ENCODE data around the gene ARSG. TPM values are rescaled to one million over a fixed set of nuclear protein-coding genes. Genes with fewer than 3 reads are reported as not detected.

Gene ARSG
- total RNA-seq, 1 experiment from 2014 or later, result 7.9 TPM

DNA sequence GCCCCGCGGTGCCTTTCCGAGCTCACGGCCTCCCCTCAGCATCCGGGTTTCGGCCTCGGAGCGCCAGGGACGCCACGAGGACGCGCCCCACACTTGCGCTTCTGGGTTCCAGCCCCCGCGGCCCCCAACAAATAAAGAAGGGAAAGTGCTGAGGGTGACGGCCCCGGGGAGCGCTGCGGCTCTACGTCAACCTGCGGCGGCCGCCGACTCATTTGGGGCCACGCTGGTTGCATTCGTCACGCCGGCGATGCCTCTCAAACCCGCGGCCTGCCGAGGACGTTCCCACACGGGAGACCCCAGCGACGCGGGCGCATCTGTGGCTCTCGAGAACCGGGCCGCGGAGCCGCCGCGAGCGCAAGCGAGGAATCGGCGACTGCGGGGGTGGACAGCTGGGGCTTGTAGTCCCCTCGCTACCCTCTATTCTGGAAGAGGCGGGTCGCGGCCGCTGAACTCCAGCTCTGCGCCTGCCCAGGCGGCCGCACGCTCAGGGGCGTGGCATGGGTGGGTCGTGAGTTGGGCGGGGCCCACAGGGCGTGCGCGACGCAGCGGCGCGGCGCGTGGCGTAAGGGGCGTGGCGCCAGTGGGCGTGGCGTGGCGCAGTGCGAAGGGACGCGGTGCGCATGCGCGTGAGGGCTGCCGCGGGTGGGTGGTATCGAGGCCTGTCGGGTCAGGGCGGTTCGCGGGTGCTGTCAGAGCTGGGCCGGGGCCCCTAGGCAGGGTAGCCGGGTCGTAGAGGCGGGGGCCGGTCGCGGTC, 43.7 kb upstream of the ARSG start, which contains the start of gene AMZ2 (continued):
- TF ChIP-seq, protein P1, sequence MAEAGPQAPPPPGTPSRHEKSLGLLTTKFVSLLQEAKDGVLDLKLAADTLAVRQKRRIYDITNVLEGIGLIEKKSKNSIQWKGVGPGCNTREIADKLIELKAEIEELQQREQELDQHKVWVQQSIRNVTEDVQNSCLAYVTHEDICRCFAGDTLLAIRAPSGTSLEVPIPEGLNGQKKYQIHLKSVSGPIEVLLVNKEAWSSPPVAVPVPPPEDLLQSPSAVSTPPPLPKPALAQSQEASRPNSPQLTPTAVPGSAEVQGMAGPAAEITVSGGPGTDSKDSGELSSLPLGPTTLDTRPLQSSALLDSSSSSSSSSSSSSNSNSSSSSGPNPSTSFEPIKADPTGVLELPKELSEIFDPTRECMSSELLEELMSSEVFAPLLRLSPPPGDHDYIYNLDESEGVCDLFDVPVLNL (CRISPR knock-in tag; IDR thresholded peaks at IDR 0.05; ENCODE audit: borderline replicate concordance, low read depth), result no peak
- TF ChIP-seq ZBTB21 (CRISPR knock-in tag; IDR thresholded peaks at IDR 0.05; ENCODE audit: borderline replicate concordance), result 0 out of 2 replicates have a peak, but pooled peaks have one; percentile 16
- peak; percentile 68 for TF ChIP-seq GABPB1 (CRISPR knock-in tag; IDR thresholded peaks at IDR 0.05)
- TF ChIP-seq IRF2 (CRISPR knock-in tag; IDR thresholded peaks at IDR 0.05; ENCODE audit: borderline replicate concordance, low read depth), result no peak
- TF ChIP-seq, protein P2, sequence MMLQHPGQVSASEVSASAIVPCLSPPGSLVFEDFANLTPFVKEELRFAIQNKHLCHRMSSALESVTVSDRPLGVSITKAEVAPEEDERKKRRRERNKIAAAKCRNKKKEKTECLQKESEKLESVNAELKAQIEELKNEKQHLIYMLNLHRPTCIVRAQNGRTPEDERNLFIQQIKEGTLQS (CRISPR knock-in tag; conservative IDR thresholded peaks at IDR 0.05), result no peak
- TF ChIP-seq, protein P3, sequence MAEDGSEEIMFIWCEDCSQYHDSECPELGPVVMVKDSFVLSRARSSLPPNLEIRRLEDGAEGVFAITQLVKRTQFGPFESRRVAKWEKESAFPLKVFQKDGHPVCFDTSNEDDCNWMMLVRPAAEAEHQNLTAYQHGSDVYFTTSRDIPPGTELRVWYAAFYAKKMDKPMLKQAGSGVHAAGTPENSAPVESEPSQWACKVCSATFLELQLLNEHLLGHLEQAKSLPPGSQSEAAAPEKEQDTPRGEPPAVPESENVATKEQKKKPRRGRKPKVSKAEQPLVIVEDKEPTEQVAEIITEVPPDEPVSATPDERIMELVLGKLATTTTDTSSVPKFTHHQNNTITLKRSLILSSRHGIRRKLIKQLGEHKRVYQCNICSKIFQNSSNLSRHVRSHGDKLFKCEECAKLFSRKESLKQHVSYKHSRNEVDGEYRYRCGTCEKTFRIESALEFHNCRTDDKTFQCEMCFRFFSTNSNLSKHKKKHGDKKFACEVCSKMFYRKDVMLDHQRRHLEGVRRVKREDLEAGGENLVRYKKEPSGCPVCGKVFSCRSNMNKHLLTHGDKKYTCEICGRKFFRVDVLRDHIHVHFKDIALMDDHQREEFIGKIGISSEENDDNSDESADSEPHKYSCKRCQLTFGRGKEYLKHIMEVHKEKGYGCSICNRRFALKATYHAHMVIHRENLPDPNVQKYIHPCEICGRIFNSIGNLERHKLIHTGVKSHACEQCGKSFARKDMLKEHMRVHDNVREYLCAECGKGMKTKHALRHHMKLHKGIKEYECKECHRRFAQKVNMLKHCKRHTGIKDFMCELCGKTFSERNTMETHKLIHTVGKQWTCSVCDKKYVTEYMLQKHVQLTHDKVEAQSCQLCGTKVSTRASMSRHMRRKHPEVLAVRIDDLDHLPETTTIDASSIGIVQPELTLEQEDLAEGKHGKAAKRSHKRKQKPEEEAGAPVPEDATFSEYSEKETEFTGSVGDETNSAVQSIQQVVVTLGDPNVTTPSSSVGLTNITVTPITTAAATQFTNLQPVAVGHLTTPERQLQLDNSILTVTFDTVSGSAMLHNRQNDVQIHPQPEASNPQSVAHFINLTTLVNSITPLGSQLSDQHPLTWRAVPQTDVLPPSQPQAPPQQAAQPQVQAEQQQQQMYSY (CRISPR knock-in tag; IDR thresholded peaks at IDR 0.05), result no peak
- 0 out of 2 replicates have a peak, but pooled peaks have one; percentile 14 for TF ChIP-seq NFYB (CRISPR knock-in tag; conservative IDR thresholded peaks at IDR 0.05; ENCODE audit: low read depth)
- peak; percentile 46 for TF ChIP-seq FOXP1 (CRISPR knock-in tag; IDR thresholded peaks at IDR 0.05; ENCODE audit: borderline replicate concordance)
- no peak for TF ChIP-seq CBFB (CRISPR knock-in tag; IDR thresholded peaks at IDR 0.05; ENCODE audit: low read depth)
- TF ChIP-seq, protein P4, sequence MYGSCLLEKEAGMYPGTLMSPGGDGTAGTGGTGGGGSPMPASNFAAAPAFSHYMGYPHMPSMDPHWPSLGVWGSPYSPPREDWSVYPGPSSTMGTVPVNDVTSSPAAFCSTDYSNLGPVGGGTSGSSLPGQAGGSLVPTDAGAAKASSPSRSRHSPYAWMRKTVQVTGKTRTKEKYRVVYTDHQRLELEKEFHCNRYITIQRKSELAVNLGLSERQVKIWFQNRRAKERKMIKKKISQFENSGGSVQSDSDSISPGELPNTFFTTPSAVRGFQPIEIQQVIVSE (CRISPR knock-in tag; IDR thresholded peaks at IDR 0.05; ENCODE audit: borderline replicate concordance), result no peak
- peak; percentile 81; the same call in 1 of the 2 replicates for TF ChIP-seq FOXK1 (CRISPR knock-in tag; IDR thresholded peaks at IDR 0.05)
- 0 out of 2 replicates have a peak, but pooled peaks have one; percentile 5 for TF ChIP-seq ZNF138 (CRISPR knock-in tag; conservative IDR thresholded peaks at IDR 0.05)
- TF ChIP-seq ZNF219 (CRISPR knock-in tag; IDR thresholded peaks at IDR 0.05; ENCODE audit: borderline replicate concordance), result no peak
- TF ChIP-seq, protein P5, sequence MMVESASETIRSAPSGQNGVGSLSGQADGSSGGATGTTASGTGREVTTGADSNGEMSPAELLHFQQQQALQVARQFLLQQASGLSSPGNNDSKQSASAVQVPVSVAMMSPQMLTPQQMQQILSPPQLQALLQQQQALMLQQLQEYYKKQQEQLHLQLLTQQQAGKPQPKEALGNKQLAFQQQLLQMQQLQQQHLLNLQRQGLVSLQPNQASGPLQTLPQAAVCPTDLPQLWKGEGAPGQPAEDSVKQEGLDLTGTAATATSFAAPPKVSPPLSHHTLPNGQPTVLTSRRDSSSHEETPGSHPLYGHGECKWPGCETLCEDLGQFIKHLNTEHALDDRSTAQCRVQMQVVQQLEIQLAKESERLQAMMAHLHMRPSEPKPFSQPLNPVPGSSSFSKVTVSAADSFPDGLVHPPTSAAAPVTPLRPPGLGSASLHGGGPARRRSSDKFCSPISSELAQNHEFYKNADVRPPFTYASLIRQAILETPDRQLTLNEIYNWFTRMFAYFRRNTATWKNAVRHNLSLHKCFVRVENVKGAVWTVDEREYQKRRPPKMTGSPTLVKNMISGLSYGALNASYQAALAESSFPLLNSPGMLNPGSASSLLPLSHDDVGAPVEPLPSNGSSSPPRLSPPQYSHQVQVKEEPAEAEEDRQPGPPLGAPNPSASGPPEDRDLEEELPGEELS (CRISPR knock-in tag; IDR thresholded peaks at IDR 0.05), result peak; percentile 12
- TF ChIP-seq ATF1 (CRISPR knock-in tag; IDR thresholded peaks at IDR 0.05), result 0 out of 2 replicates have a peak, but pooled peaks have one; percentile 37
- TF ChIP-seq, protein P6, sequence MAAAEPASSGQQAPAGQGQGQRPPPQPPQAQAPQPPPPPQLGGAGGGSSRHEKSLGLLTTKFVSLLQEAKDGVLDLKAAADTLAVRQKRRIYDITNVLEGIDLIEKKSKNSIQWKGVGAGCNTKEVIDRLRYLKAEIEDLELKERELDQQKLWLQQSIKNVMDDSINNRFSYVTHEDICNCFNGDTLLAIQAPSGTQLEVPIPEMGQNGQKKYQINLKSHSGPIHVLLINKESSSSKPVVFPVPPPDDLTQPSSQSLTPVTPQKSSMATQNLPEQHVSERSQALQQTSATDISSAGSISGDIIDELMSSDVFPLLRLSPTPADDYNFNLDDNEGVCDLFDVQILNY (CRISPR knock-in tag; IDR thresholded peaks at IDR 0.05), result peak; percentile 39; the same call in 1 of the 2 replicates
- TF ChIP-seq, protein P7, sequence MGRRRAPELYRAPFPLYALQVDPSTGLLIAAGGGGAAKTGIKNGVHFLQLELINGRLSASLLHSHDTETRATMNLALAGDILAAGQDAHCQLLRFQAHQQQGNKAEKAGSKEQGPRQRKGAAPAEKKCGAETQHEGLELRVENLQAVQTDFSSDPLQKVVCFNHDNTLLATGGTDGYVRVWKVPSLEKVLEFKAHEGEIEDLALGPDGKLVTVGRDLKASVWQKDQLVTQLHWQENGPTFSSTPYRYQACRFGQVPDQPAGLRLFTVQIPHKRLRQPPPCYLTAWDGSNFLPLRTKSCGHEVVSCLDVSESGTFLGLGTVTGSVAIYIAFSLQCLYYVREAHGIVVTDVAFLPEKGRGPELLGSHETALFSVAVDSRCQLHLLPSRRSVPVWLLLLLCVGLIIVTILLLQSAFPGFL (CRISPR knock-in tag; IDR thresholded peaks at IDR 0.05; ENCODE audit: borderline replicate concordance), result no peak; the same call in 1 of the 2 replicates
- TF ChIP-seq HMGA2 (CRISPR knock-in tag; IDR thresholded peaks at IDR 0.05), result no peak
- TF ChIP-seq, protein P8, sequence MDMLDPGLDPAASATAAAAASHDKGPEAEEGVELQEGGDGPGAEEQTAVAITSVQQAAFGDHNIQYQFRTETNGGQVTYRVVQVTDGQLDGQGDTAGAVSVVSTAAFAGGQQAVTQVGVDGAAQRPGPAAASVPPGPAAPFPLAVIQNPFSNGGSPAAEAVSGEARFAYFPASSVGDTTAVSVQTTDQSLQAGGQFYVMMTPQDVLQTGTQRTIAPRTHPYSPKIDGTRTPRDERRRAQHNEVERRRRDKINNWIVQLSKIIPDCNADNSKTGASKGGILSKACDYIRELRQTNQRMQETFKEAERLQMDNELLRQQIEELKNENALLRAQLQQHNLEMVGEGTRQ (CRISPR knock-in tag; IDR thresholded peaks at IDR 0.05), result peak; percentile 71
- no peak for TF ChIP-seq TCF7 (CRISPR knock-in tag; IDR thresholded peaks at IDR 0.05; ENCODE audit: low read depth)
- TF ChIP-seq, protein P9, sequence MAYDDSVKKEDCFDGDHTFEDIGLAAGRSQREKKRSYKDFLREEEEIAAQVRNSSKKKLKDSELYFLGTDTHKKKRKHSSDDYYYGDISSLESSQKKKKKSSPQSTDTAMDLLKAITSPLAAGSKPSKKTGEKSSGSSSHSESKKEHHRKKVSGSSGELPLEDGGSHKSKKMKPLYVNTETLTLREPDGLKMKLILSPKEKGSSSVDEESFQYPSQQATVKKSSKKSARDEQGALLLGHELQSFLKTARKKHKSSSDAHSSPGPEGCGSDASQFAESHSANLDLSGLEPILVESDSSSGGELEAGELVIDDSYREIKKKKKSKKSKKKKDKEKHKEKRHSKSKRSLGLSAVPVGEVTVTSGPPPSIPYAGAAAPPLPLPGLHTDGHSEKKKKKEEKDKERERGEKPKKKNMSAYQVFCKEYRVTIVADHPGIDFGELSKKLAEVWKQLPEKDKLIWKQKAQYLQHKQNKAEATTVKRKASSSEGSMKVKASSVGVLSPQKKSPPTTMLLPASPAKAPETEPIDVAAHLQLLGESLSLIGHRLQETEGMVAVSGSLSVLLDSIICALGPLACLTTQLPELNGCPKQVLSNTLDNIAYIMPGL (CRISPR knock-in tag; IDR thresholded peaks at IDR 0.05), result peak; percentile 90
